Right ventricle myocardium inferior (tissue), 1 donor: Measurements from ENCODE around the gene SOX6. TPM values are rescaled to one million over a fixed set of nuclear protein-coding genes. Genes with fewer than 3 reads are reported as not detected.
"Not testable (repeated sequence)": the region's sequence is repeated elsewhere in the genome, so short reads cannot be mapped to it uniquely, and the experiment has no call there.

Experiments
- ATAC-seq: fragments of 200-7000 bp; cut with Tn5 transposase; one replicate; pipeline ENCODE4 v1.9.1; 2020; ENCODE audit warnings: mild to moderate bottlenecking, moderate library complexity
- DNase-seq: peaks from one replicate; pipeline ENCODE4 v3.0.0; 2021; ENCODE audit errors: missing footprints
- intact Hi-C: fragments of 100-400 bp; cut with DNase I; formaldehyde crosslinking; loops from one replicate; pipeline ENCODE4 v1.11.0; 2022
- total RNA-seq: library from RNA; stranded (reverse); fragmentation: NEBNext Ultra II Directional; extraction: Animal tissue kit (Norgen Biotek cat#: 25700); gene quantifications from one replicate; pipeline ENCODE4 v1.2.1, GENCODE V29; 2021
- donor health status: DM: no; HTN: yes; CAD: no; lungs with severe emphysema.

The SOX6 gene
- total RNA-seq, 1 donor from 2014 or later: 14.1 TPM

DNA sequence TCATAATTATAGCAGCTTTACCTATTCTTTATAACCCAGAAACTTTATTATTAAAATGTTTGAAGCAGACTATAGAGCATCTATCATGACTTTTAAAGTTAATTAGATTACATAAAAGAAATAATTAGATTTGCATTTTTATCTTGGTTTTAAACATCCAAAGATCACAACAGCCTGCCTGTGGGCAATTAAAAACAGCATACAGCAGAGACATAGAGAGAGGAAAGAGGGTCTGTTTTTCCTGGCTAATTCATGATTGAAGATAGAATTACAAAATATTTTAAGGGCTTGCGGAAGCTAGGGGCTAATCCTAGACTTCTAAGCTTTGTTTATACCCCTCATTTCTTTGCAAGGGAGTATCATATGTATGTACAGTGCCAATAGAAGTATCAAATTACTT lies 178.1 kb downstream of the SOX6 start:
- DNase-seq (no peak), ATAC-seq (no peak)
- intact Hi-C loops: no loop called here

DNA sequence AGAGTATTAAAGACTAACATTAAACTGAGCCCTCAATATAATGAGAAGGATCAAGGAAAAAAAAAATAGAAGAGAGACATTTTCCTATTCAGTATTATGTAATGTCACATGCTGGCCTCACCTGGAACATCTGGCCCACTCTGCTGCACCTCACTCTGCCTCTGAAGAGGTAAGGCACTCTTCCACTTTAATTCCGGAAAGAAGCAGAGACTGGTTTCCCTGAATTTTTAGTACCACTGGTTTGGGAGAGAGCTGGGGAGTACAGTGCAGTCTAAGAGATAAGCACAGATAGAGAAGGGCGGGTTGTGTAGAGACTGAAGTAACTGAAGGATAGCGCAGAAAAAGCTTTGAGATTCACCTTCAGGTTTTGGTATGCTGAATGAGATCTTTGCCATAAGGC lies 178.7 kb downstream of the SOX6 start:
- intact Hi-C loops: no loop called here
- no peak for DNase-seq
- ATAC-seq: no peak

DNA sequence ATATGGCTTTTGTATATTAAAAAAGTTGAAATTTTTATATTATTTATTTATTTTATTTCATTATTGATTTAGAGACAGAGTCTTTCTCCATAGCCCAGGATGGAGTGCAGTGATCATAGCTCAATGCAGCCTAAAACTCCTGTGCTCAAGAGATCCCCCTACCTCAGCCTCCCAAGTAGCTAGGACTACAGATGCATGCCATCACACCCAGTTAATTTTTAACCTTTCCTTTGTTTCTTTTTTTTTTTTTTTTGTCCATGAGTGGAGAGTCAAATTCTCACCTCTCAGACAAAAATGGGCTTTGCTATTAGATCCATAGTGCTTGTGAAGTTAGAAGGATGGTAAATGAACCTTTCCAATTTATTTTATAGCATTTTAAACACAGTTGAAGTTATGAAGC lies 182.5 kb downstream of the SOX6 start:
- no peak for DNase-seq
- no peak for ATAC-seq
- intact Hi-C loops: no loop called here

DNA sequence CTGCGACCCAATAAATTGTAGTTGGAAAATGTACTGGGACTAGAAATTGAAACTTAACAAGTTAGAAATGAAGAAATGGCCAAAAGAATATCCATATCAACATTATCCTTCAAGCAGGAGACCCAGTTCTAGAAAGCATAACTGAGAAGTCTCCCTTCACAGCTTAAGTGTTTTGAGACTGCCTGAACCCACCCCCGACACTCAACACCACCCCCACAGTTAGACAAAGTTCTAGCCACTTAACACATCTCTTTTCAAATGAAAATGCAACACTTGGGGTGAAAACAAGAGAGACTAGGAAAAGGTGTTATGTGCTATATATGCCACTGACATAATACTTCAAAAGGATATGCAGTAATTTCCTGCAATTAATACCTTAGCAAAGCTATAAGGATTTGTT lies 184.5 kb downstream of the SOX6 start:
- no peak for ATAC-seq
- intact Hi-C loops: no loop called here
- no peak for DNase-seq

DNA sequence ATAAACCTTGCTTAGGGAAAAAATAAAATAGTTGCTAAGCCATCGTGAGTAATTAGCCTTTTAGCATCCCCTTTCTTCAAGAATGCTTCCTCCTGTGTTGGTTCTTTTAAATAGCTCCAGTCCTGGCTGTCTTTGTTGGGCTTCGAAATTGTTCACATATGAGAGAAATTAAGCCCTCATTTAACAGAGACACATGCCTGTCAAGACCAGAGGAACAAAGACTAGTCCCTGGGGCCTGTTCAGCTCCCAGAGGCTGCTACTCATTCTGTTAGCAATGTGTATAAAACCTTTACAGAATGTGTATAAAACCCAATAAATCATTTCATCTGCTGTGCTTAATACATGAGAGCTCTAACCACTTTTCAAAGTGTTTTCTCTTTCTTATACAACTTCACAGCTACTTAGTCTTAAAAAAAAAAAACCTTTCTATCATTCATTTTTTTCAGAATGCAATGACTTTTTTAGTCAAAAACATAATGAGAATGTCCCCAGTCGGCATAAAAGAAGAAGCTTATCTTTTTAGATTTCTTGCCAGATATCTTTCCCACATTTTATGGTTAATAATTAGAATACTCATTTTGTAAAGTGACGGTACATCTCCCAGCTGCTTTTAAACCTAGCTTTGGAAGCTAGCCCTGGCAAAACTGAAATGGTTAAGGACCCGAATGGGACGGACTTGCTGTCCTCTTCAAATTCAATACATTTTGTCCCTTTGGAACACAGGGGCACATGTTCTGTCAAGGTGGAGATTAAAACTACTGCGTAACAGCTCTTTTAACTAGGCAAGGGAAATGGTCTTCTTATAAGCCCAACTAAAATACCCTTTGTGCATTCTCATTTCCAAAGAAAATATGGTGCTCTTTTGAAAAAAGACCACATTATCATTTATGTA lies 186.1 kb downstream of the SOX6 start:
- intact Hi-C loops: no loop called here
- ATAC-seq: no peak
- DNase-seq: no peak

DNA sequence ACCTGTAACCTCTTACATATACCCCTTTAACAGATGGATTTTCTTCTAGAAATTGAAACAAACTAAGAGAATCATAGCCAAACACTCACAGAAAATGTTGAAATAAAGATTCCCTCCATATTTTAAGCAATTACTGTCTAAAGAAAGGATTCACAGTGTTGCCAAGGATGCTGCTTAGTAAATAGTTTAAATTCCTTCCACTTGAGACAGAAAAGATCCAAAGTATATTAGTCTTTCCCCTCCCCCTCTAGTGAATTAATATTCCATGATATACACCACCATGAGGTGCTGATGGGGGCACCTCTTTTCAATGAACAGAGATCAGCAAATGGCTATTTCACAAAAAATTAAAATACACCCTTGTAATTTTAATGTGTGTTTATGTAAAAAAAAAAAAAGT lies 186.8 kb downstream of the SOX6 start:
- ATAC-seq (no peak), DNase-seq (no peak)
- intact Hi-C loops: no loop called here

DNA sequence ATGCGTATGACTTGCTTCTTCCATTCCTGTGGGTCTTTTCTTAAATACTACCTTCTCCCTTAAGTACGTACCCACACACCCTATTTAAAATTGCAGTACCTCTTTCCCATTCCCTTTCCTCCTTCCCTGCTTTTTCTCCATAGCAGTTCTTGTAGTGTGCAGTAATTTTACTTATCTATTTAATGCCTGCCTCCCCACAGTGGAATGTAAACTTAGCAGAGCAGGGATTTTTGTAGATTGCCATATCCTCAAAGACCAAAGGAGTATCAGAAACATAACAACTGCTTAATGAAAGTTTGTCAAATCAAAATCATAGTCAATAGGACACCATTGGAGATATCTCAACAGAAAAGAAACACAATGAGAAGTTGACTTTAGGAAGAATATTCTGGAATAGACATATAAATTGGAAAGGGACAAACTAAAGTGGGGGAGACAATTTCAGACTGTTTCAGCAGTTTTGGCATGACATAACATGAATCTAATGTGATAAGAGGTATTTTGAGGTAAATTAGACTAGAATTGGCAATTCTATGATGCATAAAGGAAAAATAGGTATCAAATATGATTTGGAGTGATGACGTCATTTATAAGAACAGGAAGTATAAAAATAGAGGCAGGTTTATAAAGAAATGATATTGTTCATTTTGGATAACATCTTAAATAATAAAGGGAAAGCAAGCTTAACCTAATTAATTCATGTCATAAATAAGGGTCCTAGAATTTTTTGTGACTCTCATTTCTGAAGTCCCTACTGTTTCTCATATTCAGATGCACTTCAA lies 188.4 kb downstream of the SOX6 start:
- intact Hi-C loops: no loop called here

DNA sequence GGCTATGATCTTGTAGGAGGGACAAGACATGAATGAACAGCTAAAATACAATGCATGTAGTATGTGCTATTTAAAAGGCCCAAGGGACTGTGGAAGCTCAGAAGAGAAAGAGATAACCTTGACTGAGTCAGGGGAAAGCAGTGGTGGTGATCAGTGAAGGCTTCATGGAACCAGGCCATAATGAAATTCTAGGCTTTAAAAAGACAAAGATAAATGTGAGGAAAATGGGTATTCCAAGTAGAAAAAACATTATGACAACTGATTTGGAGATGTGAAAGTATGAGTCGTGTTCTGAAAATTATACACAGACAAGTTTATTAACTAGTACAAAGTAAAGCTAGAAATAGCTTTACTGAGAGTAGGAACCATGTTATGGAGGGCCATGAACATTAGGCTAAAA lies 189.8 kb downstream of the SOX6 start:
- no peak for ATAC-seq
- DNase-seq: no peak
- intact Hi-C loops: no loop called here

More for the DNA sequence above, 188.4 kb downstream of the SOX6 start:
- DNase-seq: no peak
- no peak for ATAC-seq

DNA sequence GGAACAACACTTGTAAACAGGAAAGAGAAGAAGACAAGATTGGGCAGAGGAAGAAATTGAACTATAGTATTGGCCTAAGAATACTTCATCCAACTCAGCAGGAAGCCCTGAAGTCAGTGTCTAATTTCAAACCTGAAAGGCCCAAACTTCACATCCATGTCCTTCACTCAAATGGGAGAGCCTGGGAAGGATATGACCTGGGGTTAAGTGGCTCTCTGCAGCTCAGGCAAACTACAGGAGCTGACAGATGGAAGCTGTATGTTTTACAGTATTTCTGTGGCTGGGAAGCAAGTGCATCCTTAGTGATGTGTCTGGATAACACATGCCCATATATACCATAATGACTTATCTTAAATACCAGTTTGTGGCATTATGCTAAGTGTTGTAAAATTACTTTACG lies 196.2 kb downstream of the SOX6 start:
- ATAC-seq: no peak
- intact Hi-C loops: no loop called here
- no peak for DNase-seq

DNA sequence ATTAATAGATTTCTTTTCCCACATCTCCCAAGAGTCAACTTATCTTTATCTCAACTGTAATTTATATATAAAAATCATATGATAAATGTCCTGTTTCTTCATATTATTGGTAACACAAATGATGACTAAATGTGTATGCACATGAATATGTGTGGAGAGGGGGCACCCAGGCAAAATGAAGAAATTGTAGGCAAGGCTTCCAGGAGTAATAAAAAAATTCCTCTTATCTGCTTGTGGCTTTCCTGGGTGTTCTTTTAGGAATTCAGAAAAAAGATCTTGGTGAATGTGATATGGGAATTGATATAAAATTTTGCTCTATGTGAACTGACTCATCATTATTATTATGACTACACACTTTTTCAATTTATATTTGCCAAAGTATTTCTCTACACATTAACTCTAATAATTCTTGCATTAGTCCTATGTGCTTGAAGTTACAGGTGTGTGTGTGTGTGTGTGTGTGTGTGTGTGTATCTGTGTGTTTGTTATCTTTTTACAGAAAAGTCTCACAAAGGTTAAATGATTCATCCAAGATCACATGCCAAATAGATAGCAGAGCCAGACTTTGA lies 197.8 kb downstream of the SOX6 start:
- ATAC-seq (no peak), DNase-seq (peak; percentile 13)
- intact Hi-C loops: no loop called here

DNA sequence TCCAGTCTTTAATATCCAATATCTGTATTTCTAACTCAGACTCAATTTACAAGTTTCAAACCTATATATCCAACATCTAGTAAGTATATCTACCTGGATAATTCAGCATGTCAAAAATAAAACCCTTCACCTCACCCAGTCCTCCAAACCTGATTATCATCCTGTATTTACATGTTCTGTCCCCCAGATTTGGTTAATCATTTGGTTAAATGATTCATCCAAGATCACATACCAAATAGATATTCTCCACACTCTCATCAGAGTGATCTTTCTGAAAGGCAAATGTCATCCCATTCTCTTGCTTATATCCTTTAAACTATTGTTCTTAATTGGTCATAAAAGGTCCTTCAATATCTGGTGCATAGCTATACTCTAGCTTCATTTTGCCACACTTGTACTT lies 199.0 kb downstream of the SOX6 start:
- ATAC-seq (no peak), DNase-seq (no peak)
- intact Hi-C loops: no loop called here

DNA sequence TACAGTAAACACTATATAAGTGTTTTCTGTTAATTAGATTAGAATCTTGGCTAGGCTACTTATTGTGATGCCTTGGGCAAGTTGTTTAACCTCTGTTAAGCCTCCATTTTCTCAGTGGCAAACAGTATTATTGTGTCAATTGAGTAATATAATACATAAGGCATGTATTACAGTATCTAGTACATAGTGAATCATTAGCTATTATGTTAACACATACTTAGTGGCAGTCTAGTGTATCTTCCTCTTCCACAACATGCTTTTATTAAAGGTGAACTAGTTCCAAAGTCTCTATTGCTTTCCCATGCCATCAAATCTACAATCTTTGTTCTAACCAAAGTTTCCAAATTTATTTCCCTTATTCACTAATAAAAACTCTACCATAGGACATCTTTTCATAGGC lies 200.9 kb downstream of the SOX6 start:
- ATAC-seq (no peak), DNase-seq (no peak)
- intact Hi-C loops: no loop called here

DNA sequence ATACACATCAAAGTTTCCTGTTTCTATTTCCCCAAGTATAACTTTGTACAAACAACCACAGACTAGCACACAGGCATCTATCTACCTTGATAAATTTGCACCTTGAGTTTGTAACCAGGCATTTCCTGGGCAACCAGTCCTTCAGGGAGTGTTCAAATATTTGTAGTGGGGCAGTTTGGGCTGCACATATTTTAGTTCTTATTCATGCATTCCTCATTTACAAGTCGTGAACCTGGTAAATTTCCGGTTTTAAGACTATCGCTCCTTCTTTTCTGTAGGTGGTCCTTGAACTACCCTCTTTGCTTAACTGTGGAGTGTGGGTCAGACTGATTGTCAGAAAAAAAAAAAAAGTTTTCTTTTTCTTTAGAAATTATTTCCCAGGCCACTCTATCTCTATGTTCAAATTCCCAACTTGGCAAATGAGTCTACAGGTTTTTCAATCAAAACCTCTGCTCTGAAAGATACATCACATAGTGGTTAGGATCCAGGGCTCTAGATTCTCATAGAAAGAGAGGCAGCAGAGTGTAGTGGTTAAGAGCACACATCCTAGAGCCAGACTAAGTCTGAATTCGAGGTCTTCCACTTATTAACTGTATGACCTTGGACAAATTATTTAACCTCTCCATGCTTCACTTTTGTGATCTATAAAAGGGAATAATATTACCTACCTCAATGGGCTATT lies 201.5 kb downstream of the SOX6 start:
- intact Hi-C loops: no loop called here
- ATAC-seq: no peak
- DNase-seq: no peak

DNA sequence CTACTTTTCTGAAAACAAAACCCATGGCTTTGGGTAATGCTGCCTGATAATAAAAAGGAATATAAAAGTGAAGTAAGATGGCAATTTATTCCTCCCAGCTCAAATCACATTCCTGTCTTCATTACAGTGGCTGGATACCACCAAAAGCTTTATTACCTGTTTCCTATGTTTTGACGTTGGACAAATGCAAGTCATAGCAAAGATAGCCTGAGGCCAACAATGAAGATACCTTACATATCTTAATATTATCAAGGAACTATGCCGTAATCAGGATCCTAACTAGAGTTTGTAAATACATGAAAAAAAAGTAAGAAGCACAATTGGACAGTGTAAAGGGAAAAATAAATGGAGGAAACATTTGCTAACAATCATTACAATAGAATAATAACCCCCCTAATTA lies 202.4 kb downstream of the SOX6 start:
- intact Hi-C loops: no loop called here
- ATAC-seq (no peak), DNase-seq (no peak)

DNA sequence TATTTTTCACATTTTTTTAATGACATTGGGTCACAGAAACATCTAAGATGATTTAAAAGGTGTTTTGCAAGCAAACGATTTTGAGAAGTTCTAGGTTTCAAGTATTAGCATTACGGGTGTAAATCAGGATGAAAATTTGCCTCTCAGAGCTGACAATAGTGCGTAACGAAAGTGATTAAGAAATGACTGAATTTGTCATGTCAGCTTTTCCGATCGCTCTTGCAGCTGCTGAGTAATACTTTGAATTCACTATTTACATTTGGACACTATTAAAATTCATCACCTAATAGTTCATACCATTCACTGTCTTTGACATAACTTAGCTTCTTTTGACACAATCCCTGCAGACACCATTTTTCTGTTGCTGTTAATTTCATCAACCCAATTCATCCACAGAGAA lies 205.2 kb downstream of the SOX6 start:
- intact Hi-C loops: no loop called here
- DNase-seq (no peak), ATAC-seq (no peak)

DNA sequence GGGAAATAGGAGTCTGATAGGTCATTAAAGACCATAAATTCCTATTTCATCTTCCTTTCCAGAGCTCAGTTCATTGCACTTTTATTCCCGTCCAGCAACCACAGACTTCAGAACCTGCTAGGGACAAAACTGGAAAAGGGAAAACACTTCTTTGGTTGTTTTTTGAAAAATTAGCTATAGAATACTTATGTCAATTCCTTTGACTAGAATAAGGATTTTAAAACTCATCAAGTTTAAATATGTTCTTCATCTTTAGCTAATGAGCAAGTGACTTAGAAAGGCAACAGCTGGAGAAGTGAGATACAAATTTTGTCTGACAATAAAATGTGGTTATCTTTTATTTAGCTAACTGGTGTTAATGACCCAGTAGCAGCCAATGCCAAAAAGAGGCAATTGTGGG lies 206.9 kb downstream of the SOX6 start:
- DNase-seq: no peak
- intact Hi-C loops: no loop called here
- no peak for ATAC-seq

DNA sequence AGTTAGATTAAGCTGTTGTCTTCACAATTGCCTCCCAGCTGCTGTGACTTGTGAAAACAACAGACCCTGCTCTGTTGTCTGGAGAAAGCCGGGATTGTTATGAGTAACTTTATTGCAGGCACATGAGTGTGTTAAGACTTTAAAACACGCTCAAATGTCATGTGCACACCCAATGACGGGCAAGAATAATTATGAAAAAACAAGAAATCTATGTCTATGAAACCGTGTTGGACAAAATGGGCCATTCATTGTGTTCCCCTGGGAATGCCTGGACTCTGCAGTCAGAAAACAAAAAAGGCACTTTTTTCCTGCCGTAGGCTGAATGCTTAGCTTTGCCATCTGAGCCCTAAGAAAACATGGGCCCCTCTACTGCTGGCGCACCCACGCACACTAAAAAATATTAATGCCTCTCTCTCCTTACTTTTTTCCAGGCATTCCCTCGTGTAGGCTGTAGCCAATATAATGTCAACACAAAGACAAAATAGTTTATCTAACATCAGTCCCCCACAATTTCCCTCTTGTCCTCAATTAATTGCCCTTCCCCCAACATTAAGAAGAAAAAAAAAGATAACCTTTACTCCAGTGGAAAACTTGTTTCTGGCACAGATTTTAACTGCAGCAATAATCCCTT lies 207.9 kb downstream of the SOX6 start:
- ATAC-seq: peak; percentile 90
- intact Hi-C loops: no loop called here
- DNase-seq: no peak

DNA sequence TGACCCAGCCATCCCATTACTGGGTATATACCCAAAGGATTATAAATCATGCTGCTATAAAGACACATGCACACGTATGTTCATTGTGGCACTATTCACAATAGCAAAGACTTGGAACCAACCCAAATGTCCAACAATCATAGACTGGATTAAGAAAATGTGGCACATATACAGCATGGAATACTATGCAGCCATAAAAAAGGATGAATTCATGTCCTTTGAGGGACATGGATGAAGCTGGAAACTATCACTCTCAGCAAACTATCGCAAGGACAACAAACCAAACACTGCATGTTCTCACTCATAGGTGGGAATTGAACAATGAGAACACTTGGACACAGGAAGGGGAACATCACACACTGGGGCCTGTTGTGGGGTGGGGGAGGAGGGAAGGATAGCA lies 209.4 kb downstream of the SOX6 start:
- ATAC-seq, intact Hi-C loops, DNase-seq: not testable (repeated sequence)

DNA sequence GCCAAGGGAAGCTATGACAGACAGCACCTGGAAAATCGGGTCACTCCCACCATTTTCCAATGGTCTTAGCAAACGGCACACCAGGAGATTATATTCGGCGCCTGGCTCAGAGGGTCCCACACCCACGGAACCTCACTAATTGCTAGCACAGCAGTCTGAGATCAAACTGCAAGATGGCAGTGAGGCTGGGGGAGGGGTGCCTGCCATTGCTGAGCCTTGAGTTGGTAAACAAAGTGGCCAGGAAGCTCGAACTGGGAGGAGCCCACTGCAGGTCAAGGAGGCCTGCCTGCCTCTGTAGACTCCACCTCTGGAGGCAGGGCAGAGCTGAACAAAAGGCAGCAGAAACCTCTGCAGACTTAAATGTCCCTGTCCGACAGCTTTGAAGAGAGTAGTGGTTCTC lies 214.7 kb downstream of the SOX6 start:
- ATAC-seq, DNase-seq, intact Hi-C loops: not testable (repeated sequence)
